Stimulated activated CD8-positive, alpha-beta memory T cell treated with anti-CD3 and anti-CD28 coated beads, Interleukin-12 subunit alpha, Interleukin-12 subunit beta, amount 100 ng/mL, for 1 hour (primary cell): Measurements from ENCODE around the gene CST9.
"Not testable (repeated sequence)": the region's sequence is repeated elsewhere in the genome, so short reads cannot be mapped to it uniquely, and the experiment has no call there.

Experiments
- DNase-seq: peaks from one replicate; pipeline ENCODE4 v3.0.0-alpha.2; 2020; ENCODE audit warnings: low read depth

Gene CST9

DNA sequence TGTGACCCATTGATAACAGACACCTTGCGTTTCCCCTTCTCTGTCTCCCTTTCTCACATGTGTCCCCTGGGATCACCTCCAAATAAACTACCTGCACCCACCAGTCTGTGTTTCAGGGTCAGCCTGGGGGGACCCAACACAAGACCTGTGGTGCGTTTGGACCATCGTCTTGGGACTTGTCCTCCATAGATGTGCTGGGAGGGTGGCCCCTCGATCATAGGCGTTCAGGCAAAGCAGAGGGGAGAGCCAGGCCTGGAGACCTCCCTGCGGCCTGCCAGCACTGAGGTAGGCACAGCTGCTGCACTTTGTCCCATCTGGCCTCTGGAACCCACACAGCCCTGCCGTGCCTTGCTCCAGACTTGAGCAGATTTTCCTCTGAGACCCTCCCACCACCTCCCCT lies 18.1 kb downstream of the CST9 start:
- no peak for DNase-seq

DNA sequence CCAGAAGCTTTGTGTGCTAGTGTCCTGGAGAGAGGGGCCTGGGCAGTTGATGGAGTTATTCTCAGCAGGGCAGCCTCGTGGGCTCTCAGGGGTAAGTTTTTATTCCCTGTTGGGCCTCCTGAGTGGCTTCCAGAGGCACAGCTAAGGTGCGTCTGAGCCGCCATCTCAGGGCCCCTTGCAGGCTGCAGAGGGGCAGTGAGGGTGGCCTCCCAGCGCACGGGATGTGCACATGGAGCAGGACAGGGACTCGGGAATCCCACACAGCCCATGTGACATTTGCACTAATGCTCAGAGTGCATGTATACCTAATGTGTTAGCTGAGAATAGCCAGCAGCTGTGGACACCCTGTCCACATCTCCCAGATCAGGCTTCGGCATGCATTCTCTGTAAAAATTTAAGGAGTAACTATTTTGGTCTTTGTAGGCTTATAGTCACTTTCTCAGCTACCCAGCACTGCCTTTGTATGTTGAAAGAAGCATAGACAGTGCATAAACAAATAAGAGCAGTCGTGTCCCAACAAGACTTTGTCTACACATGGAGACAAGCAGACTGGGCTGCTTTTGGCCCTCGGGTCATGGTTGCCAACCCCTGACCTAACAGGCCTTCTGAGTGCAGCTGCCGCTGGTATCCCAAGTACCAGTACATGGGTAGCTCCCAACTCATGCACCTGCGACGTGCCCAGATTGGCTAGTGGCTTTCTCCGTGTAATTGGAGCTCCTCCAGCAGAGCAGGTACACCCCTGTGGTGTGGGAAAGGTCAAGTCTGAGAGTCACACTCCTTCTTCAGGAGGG lies 18.8 kb downstream of the CST9 start:
- no peak for DNase-seq

DNA sequence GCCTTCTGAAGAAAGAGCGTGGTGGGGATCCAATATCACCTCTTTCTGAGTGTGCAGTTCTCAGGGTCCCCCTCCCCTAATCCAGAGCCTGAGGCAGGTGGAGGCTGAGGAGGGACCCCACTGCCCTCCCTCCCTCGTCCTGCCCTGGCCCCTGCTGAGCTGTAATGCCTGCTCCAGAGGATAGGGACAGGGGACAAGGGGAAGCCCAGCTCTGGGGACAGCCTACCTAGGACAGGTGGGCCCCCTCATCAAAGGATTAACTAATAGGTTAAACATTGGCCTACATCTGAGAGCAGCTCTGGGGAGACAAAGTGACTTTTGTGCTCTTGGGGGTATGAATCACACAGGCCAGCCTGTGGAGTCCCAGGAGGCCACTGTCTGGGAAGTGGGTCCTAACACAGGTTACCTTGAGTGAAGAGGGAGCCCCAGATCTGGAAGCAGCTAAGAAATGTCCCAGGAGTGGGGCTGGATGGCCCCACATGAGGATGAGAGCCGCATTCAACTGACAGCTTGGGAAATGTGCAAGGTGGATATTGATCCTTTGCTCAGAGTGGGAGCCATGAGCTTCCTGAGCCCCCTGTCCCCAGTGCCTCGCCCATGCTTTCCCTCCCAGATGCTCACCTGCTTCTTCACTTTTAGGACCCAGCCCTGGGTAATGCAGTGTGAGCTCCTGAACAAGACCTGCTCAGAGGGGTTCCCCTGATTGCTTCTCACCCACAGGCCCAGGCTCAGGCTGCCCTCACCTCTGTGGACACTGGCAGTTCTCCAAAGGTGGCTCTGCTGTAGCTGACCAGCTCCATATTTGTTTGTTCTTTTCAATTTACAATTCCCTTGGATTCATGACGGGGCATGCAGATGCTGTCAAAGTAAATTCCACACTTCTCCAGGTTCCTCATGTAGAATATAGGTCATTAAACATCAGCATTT lies 19.6 kb downstream of the CST9 start:
- no peak for DNase-seq

DNA sequence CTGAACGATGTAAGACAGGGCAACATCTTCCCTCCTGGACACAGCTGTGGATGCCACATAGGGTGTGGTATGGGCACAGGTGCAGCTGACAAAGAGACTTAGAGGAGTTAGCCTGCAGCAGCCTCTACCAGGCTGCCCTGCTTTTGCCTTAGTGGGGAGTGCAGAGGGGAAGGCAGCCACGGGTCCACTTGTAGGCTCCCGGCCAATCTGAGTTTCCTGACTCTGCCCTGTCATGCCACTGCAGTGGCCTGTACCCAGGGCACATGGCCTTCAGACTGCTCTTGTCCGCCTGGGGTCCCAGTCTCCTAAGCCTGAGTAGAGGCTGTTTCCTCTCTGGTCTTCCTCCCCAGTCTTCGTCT lies 20.3 kb downstream of the CST9 start:
- DNase-seq: no peak

DNA sequence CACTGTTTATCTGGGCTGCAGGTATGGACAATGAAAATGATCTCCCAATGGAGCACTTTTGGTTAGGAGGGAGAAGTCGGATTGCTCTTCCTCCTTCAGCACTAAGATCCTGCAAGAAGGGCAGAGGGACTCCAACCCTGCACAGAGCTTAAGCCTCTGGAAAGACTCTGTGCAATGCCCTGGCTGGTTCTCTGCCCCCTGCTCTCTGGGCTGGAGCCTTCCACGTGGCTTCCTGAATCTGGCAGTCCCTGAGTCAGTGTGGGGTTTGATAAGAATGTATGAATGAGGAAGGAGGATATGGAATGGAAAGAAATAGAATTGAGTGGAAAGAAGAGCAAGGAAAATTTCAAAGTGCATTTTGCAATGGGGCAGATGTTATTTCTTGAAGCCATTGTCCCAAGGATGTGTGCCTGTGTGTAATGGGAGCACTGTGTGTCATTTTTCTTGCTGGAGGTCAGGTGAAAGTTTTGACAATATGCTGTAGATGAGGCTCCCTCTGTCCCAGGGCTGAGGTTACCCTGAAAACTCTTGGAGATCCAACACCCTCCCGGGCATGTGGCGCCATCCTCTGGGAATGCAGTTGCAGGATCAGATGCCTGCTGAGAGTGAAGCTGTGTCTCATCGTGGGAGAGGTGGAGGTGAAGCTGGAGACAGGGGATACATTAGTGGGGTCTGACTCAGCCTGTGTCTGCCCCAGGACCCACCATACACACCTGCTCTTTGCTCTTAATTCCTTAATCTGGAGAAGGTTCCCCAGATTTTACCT lies 21.1 kb downstream of the CST9 start:
- no peak for DNase-seq

DNA sequence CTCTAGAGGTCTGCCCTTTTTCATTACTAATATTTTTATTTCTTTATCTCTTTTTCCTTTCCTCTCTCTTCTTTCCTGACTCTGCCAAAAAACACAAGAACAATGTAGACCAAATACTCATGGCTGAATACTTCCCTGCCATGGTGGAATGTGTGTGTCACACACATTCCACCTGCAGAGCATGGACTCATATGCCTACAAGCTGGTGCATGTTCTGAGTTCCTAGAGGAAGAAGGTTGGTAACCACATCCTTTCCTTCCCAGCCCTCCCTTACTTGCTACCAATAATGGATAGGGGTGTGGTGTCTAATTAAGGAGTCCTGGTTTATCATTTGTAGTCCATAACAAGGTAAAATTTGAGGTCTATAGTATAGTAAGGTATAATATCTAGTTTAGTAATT lies 22.2 kb downstream of the CST9 start:
- no peak for DNase-seq

DNA sequence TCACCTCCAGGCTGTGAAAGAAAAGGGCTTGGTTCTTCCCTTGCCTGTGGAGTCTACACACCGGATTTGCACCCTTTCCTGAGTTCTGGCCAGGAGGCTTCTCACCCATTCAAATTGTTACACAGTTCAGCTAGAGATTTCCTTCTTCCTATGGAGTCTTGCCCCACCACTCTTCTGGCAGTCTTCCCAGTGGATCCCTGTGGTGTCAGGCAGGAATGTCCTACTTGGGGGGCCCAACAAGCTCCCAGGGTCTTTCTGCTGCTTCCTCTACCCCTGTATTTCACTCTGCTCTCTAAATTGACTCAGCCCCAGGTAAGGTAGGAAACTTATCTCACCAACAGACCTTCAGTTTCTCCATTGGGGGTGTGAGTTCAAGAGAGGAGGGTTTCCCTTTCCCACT lies 23.4 kb downstream of the CST9 start:
- DNase-seq: no peak

DNA sequence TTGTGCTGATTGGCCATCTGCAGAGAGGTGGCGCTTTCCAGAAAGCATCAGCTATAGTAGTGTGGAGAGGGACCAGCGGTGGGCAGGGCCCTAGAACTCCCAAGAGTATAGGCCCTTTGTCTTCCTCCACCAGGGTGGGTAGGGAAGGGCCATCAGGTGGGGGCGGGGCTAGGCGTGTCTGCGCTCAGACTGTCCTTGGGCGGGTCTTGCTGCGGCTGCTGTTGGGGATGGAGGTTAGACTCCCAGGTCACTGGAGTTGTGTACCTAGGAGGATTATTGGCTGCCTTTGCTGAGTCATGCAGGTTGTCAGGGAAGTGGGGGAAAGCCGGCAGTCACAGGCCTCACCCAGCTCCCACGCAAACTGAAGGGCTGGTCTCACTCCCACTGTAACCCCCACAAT lies 23.9 kb downstream of the CST9 start:
- DNase-seq: not testable (repeated sequence)

DNA sequence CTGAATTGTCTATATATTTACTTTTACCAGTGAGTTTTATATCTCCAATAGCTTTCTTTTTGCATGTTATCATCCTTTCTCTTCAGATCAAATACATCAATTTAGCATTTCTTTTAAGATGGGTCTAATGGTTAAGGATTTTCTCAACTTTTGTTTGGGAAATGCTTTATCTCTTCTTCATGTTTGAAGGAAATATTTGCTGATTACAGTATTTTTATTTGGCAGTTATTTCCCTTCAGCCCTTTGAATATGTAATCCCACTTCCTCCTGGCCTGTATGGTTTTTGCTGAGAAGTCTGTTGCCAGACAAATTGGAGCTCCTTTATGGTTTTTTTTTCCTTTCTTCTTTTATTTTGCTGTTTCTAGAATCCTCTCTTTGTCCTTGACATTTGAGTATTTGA lies 30.7 kb downstream of the CST9 start:
- DNase-seq: no peak

DNA sequence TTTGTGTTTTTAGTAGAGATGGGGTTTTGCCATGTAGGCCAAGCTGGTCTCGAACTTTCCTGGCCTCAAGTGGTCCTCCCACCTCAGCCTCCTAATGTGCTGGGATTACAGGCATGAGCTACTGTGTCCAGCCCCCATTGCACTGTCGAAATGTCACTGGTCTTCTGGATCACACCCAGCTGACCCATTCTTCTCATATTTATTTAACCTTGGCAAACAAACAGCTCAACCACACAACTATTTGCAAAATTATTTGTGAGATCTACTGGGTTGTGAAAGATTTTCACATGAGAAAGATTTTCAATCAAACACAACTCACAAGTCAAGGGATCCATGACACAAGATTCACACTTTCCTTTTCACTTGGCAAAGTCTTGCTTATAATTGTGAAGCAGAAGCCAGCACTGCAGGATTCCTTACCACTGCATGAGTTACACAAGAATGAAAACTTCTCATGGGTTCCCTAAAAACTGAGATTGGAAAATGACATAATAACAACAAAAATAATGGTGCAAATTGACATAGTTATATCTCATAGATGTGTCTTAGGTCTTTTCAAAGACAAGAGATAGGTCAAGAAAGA lies 35.4 kb downstream of the CST9 start:
- no peak for DNase-seq

DNA sequence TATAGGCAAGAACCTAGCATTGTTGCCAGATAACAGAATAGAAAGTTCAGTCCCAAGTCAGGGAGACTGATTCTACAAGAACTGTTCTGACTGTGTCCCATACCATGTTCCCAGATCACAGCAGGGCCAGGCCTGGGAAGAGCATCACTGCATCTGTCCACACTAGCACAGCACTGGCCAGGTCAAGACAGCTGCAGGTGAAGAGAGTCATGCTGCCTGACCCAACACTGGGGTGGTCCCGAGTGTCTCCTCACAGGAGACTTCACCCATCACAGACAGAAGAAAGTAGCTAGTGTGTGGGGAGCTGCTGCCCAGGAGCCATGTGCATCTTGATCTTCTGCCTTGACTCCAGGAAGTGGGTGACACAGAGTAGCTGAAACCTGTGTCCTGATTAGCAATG lies 36.1 kb downstream of the CST9 start:
- no peak for DNase-seq

DNA sequence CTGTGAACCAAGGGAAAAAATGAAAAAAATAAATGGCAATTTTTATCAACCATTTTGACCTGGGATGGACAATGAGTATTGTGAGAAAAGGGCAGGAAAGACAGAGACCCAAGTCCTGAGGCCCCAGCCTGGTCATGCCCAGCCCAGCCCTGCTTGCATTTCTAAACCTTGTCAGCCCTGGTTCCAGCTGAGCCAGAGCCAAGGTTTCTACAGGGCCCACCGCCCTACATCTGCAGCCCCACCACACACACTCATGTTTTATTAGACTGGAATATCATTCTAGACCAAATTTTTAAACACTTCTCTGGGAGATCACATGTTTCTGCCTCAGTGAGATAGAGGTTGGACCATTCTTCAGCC lies 36.8 kb downstream of the CST9 start:
- no peak for DNase-seq

DNA sequence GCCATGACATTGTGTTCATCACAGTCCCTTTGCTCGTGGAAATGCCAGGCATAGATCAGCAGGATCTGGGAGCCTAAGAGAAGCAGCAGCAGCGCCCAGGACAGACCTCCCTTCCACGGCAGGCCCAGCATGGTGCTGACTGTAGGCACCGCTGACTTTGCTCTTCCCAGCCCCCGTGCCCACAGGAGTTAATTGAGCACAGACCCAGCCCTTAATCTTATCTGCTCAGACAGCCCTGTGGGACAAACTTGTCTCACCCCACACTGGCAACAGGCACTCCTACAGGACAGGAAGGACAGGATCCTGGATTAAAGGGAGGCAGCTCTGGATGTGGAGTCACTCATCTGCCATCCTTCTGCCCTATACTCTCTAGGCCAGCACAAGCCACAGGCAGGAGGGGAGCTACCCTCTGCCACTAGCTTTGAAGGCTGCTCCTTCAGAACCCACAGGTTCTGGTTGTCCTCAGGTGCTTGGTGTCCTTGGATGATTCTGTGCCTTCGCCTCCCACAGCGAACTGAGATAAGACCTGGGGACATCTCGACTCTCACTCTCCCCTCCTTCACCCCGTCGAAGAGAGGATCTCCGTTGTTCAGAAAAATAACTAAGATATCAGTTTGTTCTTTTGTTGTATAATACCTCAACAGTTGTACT lies 37.3 kb downstream of the CST9 start, which contains the start of gene CST9L:
Gene CST9L (minus strand): TSS at position 165 of the 651 bp plus-strand sequence. CDS start 34 bp downstream, at position 131.
- no peak for DNase-seq

DNA sequence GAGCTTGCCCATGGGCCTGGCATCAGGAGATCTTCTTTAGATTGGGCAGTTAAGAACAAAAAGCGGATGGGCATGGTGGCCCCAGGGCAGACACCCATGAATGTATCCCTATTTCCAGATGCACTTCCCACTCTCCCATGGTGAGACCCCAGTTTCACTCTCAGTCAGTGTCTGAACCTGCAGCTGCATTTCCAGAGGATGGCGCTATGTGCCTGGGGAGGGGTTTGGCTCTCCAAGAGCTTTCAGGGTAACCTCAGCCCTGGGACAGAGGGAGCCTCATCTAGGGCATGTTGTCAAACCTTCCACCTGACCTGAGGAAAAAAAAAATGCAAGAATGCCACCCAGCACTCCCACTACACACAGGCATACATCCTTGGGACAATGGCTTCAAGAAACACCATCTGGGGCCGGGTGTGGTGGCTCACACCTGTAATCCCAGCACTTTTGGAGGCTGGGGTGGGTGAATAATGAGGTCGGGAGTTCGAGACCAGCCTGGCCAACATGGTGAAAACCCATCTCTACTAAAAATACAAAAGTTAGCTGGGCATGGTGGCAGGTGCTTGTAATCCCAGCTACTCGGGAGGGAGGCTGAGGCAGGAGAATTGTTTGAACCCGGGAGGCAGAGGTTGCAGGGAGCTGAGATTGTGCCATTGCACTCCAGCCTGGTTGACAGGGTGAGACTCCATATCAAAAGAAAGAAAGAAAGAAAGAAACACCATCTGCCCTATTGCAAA lies 39.4 kb downstream of the CST9 start:
- no peak for DNase-seq

DNA sequence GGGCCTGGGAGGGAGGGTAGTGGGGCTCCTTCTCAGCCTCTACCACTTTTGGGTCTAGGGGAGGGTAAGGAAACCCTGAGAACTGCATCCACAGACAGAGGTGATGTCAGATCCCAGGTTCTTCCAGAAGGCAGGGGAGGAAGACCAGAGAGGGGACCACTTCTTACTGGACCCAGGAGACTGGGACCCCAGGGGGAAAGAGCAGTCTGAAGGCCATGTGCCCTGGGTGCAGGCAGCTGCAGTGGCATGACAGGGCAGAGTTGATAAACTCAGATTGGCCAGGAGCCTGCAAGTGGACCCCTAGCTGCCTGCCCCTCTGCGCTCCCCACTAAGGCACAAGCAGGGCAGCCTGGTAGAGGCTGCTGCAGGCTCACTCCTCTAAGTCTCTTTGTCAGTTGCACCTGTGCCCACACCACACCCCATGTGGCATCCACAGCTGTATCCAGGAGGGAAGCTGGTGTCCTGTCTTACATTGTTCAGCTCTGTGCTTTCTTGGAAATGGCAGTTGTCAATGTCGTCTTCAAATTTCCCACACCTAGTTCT lies 40.1 kb downstream of the CST9 start:
- no peak for DNase-seq

DNA sequence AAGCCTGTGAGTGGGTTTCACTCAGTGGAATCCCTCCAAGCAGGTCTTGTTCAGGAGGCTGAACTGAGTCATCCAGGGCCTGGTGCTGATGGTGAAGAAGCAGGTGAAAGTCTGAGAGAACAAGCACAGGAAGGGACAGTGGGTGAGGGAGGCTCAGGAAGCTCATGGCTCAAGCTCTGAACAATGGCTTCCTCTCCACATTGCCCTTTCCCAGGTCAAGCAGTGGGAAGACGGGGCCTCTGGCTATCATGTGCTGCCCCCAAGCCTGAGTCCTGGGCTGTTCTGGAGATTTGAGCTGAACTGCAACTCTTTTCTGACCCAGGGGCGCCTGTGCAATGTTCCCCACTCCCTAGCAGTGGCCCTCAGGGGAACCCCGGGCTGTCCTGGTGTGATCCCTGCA lies 40.8 kb downstream of the CST9 start:
- no peak for DNase-seq

DNA sequence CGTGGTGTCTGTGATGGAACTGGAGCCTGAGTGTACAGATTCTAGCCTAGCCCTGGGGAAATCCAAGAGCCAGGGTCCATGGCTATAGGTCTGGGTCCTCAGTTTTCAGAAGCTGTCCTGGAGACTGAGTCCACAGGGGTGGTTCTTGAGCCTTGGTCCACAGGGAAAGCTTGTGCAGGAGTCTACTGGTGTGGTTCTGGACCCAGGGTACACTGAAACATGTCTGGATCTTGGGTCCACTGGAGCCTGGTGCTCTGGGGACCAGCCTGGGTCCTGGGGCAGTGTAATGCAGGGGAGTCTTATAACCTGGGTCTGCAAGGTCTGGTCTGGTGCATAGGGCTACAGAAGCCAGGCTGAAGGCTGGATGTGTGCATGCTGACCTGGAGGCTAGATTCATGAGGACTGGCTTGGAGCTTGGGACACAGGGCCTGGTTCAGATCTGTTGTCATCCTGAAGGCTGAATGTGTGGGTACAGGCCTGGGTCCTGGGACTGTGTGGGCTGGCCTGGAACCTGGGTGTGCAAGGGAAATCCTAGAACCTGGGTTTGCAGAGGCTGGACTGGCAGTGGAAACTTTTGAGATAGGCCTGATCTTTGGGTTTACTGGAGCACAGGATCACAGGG lies 42.9 kb downstream of the CST9 start:
- DNase-seq: no peak

DNA sequence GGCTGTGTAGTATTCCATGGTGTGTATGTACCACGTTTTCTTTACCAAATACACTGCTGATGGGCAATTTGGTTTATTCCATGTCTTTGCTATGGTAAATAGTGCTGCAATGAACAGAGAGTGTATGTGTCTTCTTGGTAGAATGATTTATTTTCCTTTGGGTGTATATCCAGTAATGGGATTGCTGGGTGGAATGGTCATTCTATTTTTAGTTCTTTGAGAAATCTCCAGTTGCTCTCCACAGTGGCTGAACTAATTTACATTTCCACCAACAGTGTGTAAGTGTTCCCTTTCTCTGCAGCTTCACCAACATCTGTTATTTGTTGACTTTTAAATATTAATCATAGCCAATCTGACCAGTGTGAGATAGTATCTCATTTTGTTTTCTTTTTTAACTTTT lies 51.3 kb downstream of the CST9 start:
- no peak for DNase-seq
